Mesendoderm (in vitro differentiated cells): ENCODE measurements around the gene ERH.

ENCODE experiments used
- DNase-seq: peaks from one replicate; pipeline ENCODE4 v3.0.0; 2013
- H2AK5ac ChIP-seq: 2 replicates; pipeline ENCODE4 v1.6.1; 2013; ENCODE audit warnings: low read length, inconsistent platforms
- H2BK120ac ChIP-seq: 2 replicates; pipeline ENCODE4 v1.6.1; 2013; ENCODE audit warnings: low read depth, mild to moderate bottlenecking, low read length, moderate library complexity, mixed read lengths
- H2BK15ac ChIP-seq: replicated peaks from 2 replicates; pipeline ENCODE4 v1.6.1; 2013; ENCODE audit warnings: low read depth, mild to moderate bottlenecking, moderate library complexity
- H2BK5ac ChIP-seq: 2 replicates; pipeline ENCODE4 v1.6.1; 2013; ENCODE audit warnings: low read length, inconsistent platforms
- H3K18ac ChIP-seq: 2 replicates; pipeline ENCODE4 v1.6.1; 2013; ENCODE audit warnings: mild to moderate bottlenecking, low read length, mixed read lengths
- H3K23ac ChIP-seq: one replicate; pipeline ENCODE4 v1.6.1; 2013; ENCODE audit warnings: low read length
- H3K27ac ChIP-seq: 2 replicates; pipeline ENCODE4 v1.5.1; 2013; ENCODE audit warnings: low read depth, mild to moderate bottlenecking, inconsistent platforms, low read length, moderate library complexity
- H3K27me3 ChIP-seq: 2 replicates; pipeline ENCODE4 v1.6.1; 2013; ENCODE audit warnings: low read length, control low read depth, mild to moderate bottlenecking, inconsistent platforms; ENCODE audit not compliant: insufficient read depth, poor library complexity
- H3K36me3 ChIP-seq: 2 replicates; pipeline ENCODE4 v1.6.1; 2013; ENCODE audit warnings: low read length, inconsistent platforms; ENCODE audit not compliant: control insufficient read depth, insufficient read depth
- H3K4ac ChIP-seq: one replicate; pipeline ENCODE4 v1.6.1; 2013; ENCODE audit warnings: low read depth, mild to moderate bottlenecking, low read length, moderate library complexity
- H3K4me1 ChIP-seq: 2 replicates; pipeline ENCODE4 v1.6.1; 2013; ENCODE audit warnings: low read depth, low read length, inconsistent platforms; ENCODE audit not compliant: control insufficient read depth
- H3K4me2 ChIP-seq: 2 replicates; pipeline ENCODE4 v1.6.1; 2013; ENCODE audit warnings: low read length
- H3K4me3 ChIP-seq: 2 replicates; pipeline ENCODE4 v1.5.1; 2013; ENCODE audit warnings: mild to moderate bottlenecking, low read length
- H3K56ac ChIP-seq: one replicate; pipeline ENCODE4 v1.6.1; 2013; ENCODE audit warnings: low read length
- H3K79me1 ChIP-seq: 2 replicates; pipeline ENCODE4 v1.6.1; 2013; ENCODE audit warnings: low read length, inconsistent platforms
- H3K79me2 ChIP-seq: 2 replicates; pipeline ENCODE4 v1.6.1; 2013; ENCODE audit warnings: mild to moderate bottlenecking, low read length; ENCODE audit not compliant: control insufficient read depth, insufficient read depth
- H3K9ac ChIP-seq: 2 replicates; pipeline ENCODE4 v1.6.1; 2013; ENCODE audit warnings: low read length, inconsistent platforms
- H4K5ac ChIP-seq: one replicate; pipeline ENCODE4 v1.6.1; 2013; ENCODE audit warnings: low read length
- H4K8ac ChIP-seq: one replicate; pipeline ENCODE4 v1.6.1; 2013; ENCODE audit warnings: low read depth, mild to moderate bottlenecking, control low read depth, low read length, moderate library complexity
- WGBS: extraction: QIAGEN DNeasy Blood & Tissue Kit; methylation state at CpG from one replicate; pipeline ENCODE4 v1.1.7; 2013; ENCODE audit warnings: low lambda C conversion rate, missing lambda C conversion rate; ENCODE audit not compliant: insufficient coverage; ENCODE audit errors: extremely low coverage; 5-methylcytosine and 5-hydroxymethylcytosine counted together

The ERH gene

DNA sequence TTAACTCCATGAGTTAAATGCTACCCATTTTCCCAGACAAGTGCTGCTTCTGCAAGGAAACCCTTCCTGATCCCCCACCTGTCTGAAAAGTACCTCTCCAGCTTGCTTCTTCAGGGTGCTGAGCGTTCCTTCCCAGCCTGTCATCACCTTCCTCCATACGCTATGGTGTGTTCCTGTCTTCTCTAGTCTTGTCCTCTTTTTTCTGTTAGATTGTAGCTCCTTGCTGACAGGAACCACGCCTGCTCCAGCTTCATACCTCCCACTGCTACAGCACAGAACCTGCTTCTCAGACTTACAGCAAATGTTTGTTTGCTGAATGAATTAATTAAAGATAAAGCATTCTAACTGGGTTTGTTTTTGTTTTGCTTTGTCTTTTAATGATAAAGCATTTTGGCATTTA, 39.1 kb downstream of the ERH start:
- no peak overlapping the region for H2AK5ac ChIP-seq
- no peaks in the 10 kb centered on the region for H3K27me3 ChIP-seq
- H4K5ac ChIP-seq = no peak overlapping the region
- no peak for DNase-seq
- H3K4me3 ChIP-seq = no peak overlapping the region
- no peaks in the 10 kb centered on the region for H3K79me2 ChIP-seq
- no CpG with 5 or more reads among the region's 3 CpGs for WGBS
- H3K9ac ChIP-seq = no peak overlapping the region
- H3K79me1 ChIP-seq = no peaks in the 10 kb centered on the region
- H3K4me2 ChIP-seq = no peak overlapping the region
- H2BK5ac ChIP-seq = no peak overlapping the region
- H3K27ac ChIP-seq = no peak overlapping the region
- no peak overlapping the region for H3K4ac ChIP-seq
- H3K4me1 ChIP-seq = no peaks in the 10 kb centered on the region
- H2BK120ac ChIP-seq = no peak overlapping the region
- H3K23ac ChIP-seq = no peak overlapping the region
- H3K36me3 ChIP-seq = no peaks in the 10 kb centered on the region
- no peak overlapping the region for H3K18ac ChIP-seq
- H4K8ac ChIP-seq = no peak overlapping the region
- no peak overlapping the region for H2BK15ac ChIP-seq
- no peak overlapping the region for H3K56ac ChIP-seq

- Histone ChIP-seq H3K18ac (no peak overlapping the region), H3K4me3 (no peak overlapping the region), H3K4me2 (no peak overlapping the region), H2AK5ac (no peak overlapping the region), H3K4me1 (no peaks in the 10 kb centered on the region), H2BK15ac (no peak overlapping the region), H3K36me3 (no peaks in the 10 kb centered on the region), H3K23ac (no peak overlapping the region), H3K27ac (no peak overlapping the region), H2BK120ac (no peak overlapping the region), H4K5ac (no peak overlapping the region), H3K4ac (no peak overlapping the region), H3K9ac (no peak overlapping the region), H3K27me3 (no peaks in the 10 kb centered on the region), H3K79me2 (no peaks in the 10 kb centered on the region), H2BK5ac (no peak overlapping the region), H3K56ac (no peak overlapping the region), H3K79me1 (no peaks in the 10 kb centered on the region), H4K8ac (no peak overlapping the region)
- WGBS = no CpG with 5 or more reads among the region's 12 CpGs
- DNase-seq = no peak
Measured at GRCh38 chr14:69358233-69358963, 39.7 kb downstream of the ERH start.

DNA sequence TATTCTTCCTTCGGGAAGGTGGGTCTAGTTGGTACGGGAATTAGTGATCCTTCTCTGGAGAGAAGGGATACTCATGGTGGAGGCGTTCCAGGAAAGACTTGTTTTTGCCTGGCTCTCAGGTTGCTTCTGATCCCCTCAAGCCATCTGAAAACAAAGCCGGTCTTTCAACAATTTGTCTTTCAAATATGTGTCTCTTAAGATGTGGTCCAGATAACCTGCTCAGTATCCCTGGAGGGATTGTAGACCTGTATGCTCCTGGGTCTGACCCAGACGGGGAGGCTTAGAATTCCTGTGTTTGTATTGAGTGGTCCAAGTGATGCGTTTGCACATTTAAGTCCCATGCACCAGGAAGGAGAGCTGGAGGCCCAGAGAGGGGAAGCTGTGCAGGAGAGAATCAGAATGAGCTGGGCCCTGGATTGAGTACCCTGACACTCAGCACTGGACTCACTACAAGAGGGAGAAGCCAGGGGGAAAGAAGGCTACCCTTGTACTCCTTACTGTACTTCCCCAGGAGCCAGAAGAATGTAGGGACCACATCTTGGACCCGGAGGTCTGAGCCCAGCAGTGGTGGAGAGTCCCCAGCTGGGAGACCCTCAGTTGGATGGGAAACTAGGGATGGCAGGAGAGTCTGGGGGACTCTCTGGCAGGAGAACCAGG, 40.4 kb downstream of the ERH start:
- Histone ChIP-seq H3K4ac (no peak overlapping the region), H2AK5ac (no peak overlapping the region), H3K4me3 (no peak overlapping the region), H4K8ac (no peak overlapping the region), H3K23ac (no peak overlapping the region), H3K36me3 (no peaks in the 10 kb centered on the region), H3K79me1 (no peaks in the 10 kb centered on the region), H3K27me3 (no peaks in the 10 kb centered on the region), H3K79me2 (no peaks in the 10 kb centered on the region), H3K56ac (no peak overlapping the region), H3K4me1 (no peaks in the 10 kb centered on the region), H2BK15ac (no peak overlapping the region), H3K18ac (no peak overlapping the region), H3K9ac (no peak overlapping the region), H2BK120ac (no peak overlapping the region), H3K4me2 (no peak overlapping the region), H4K5ac (no peak overlapping the region), H3K27ac (no peak overlapping the region), H2BK5ac (no peak overlapping the region)
- no peak for DNase-seq
- no CpG with 5 or more reads among the region's 7 CpGs for WGBS

GRCh38 chr14:69356903-69357543, 41.1 kb downstream of the ERH start:
- Histone ChIP-seq H2AK5ac (no peak overlapping the region), H2BK15ac (no peak overlapping the region), H3K4me3 (no peak overlapping the region), H3K9ac (no peak overlapping the region), H4K5ac (no peak overlapping the region), H3K56ac (no peak overlapping the region), H3K4ac (no peak overlapping the region), H3K79me1 (no peaks in the 10 kb centered on the region), H3K4me2 (no peak overlapping the region), H3K27ac (no peak overlapping the region), H3K79me2 (no peaks in the 10 kb centered on the region), H3K23ac (no peak overlapping the region), H3K4me1 (no peaks in the 10 kb centered on the region), H3K27me3 (no peaks in the 10 kb centered on the region), H3K36me3 (no peaks in the 10 kb centered on the region), H4K8ac (no peak overlapping the region), H2BK5ac (no peak overlapping the region), H3K18ac (no peak overlapping the region), H2BK120ac (no peak overlapping the region)
- DNase-seq = no peak
- WGBS = no CpG with 5 or more reads among the region's 7 CpGs

DNA sequence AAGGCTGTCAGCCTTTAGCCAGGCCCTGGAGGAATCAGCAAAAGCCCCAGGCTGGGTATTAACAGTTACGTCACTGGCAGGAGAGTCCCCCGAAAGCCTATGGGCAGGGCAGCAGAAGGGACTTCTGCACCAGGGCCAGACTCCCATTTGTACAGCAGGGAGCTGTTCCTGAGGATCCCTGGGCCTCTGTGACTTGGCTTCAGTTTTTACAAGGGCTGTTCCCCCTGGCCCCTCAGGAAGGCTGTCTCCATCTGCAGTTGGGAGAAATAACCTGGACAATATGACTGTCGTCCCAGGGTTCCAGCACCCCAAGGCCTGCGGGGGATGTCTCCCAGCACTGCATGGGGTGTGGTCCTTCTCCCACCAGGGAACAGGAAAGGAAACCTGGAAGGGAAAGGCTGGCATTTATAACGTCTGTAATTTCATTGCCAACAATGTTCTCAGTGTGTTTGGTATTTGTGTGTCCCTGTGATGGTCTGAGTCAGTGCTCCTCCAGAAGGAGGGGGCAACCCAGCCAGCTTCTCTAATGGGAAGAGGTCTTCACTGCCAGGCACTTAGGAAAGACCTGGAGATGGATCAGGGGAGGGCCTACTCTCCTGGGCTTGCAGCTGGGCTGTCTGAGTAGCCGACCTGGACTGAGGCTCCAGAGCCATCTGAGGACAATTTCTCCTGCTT, 42.4 kb downstream of the ERH start:
- H2BK5ac ChIP-seq = no peak overlapping the region
- H3K23ac ChIP-seq = no peak overlapping the region
- H2BK120ac ChIP-seq = no peak overlapping the region
- no peak overlapping the region for H2AK5ac ChIP-seq
- no peak overlapping the region for H3K4ac ChIP-seq
- H3K79me1 ChIP-seq = no peaks in the 10 kb centered on the region
- no peak overlapping the region for H4K5ac ChIP-seq
- peaks cover 2% of the 10 kb centered on the region for H3K4me1 ChIP-seq
- H3K4me2 ChIP-seq = no peak overlapping the region
- H3K9ac ChIP-seq = no peak overlapping the region
- H4K8ac ChIP-seq = no peak overlapping the region
- no peak overlapping the region for H2BK15ac ChIP-seq
- H3K27me3 ChIP-seq = no peaks in the 10 kb centered on the region
- no peak overlapping the region for H3K27ac ChIP-seq
- H3K36me3 ChIP-seq = no peaks in the 10 kb centered on the region
- no peaks in the 10 kb centered on the region for H3K79me2 ChIP-seq
- DNase-seq = no peak
- H3K56ac ChIP-seq = no peak overlapping the region
- no peak overlapping the region for H3K4me3 ChIP-seq
- H3K18ac ChIP-seq = no peak overlapping the region
- no CpG with 5 or more reads among the region's 6 CpGs for WGBS
